Effector CD4-positive, alpha-beta T cell (primary cell): ENCODE results near the gene SPIB.
"Not testable (repeated sequence)": the region's sequence is repeated elsewhere in the genome, so short reads cannot be mapped to it uniquely, and the experiment has no call there.

Experiments used
- DNase-seq: peaks from one replicate; pipeline ENCODE4 v3.0.0-alpha.2; 2020

The SPIB gene

DNA sequence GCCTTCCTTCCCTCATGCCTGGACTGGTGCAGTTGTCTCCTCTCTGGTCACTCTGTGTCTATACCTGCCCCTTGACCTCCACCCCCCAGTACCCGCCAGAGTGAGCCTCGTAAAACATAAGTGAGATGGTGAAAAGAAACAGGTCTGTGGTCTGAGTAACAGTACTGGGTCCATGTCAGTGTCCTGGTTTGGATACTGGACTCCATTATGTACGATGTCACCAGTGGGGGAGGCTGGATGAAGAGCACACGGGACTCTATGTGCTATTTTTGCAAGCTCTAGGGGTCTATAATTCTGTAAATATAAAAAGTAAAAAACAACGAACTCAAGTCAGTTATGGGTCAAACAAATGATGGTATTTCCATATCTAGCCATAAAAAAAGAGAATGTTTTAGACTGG, 28.3 kb downstream of the SPIB start:
- no peak for DNase-seq

DNA sequence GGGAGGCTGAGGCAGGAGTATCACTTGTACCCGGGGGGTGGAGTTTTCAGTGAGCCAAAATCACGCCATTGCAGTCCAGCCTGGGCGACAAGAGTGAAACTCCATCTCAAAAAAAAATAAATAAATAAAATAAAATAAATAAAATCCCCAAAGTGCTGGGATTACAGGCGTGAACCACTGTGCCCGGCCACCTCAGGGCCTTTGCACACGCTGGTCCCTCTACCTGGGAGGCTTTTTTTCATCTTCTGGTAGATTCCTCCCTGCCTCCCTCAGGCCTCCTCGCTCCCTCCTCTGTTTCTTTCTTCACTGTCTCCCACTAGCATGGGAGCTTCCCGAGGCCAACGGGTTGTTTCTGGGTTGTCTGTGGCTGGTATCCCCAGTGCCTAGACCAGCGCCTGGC, 29.0 kb downstream of the SPIB start:
- DNase-seq = no peak

DNA sequence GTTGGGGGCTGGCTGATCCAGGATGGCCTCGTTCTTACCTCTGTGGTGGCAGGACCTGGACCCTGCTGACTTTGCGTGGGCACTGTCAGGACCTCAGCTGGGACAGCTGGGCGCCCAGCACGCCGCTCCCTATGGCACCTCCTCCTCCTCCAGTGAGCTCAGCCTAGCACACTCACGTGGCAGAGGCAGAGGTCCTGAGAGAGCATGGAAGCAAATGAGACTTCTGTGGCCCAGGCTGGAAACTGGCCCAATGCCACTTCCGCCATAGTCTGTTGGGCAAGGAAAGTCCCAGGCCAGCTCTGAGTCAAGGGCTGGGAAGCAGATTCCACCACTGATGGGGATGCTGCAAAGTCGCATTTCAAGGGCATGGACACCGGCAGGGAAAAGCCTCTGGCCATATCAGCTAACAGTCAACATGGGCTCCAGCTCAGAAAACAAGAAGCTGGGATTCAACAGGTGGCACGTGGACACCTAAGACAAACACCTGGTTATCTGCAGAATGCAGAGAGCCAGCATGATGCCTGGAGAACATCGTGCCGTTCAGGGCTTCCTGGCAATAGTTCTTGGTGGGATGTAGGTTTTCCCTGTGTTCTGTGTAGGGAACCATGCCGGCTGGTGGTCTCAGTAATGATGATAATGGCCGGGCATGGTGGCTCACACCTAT, 30.6 kb downstream of the SPIB start:
- DNase-seq = no peak

DNA sequence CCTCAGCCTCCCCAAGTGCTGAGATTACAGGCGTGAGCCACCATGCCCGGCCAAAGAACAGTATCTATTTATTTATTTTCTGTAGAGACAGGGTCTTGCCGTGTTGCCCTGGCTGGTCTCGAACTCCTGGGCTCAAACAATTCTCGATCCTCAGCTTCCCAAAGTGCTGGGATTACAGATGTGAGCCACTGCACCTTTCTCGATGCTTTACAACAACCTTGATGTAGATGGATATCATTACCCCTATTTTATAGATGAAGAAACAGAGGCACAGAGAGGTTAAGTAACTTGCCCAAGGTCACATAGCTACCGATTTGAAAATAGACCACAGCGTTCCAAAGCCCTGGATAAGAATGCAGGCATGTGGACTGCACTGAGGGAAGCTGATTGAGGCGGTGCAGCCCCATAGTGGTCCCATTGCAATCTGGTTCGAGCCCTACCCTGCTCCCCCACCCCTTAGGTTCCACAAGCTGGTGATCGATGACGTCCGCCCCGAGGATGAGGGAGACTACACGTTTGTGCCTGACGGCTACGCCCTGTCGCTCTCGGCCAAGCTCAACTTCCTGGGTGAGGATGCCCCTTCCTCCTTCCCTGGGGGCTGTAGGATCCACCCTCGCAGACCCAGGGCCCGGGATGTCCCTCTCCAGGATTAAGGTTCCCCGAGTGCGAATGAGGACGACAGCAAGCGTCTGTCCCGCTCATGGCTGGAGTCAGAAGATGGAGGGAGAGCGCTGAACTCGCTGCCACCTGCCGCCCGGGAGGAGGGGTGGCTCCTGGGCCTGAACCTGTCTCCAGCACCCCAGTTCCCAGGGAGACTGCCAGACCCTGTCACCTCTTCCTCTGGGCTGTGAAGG, 31.9 kb downstream of the SPIB start:
- no peak for DNase-seq

DNA sequence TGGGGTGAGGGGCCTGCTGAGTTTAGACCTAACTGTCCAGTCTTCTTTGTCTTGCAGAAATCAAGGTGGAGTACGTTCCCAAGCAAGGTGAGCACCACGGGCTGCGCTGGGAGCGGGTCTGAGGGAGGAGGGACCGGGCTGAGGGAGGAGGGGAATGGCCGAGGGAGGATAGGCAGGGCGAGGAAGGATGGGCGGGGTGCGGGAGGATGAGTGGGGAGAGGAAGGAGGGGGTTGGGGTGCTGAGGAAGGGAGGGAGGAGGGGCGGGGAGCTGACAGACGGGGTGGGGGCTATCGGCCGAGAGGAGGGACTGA, 32.4 kb downstream of the SPIB start:
- no peak for DNase-seq

DNA sequence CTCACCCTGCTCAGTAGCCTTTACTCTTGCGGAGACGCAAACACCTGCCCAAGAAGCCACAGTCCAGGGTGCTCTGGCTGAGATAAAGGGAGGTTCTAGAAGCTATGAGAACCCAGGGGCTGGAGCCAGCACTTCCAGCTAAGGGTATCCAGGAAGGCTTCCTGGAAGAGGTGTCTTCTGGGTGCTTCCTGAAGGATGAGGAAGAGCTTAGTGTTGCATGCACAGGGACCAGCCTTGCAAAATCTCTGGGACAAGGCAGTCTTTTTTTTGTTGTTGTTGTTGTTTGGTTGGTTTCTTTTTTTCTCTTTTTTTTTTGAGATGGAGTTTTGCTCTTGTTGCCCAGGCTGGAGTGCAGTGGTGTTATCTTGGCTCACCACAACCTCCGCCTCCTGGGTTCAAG, 34.5 kb downstream of the SPIB start:
- DNase-seq = no peak

DNA sequence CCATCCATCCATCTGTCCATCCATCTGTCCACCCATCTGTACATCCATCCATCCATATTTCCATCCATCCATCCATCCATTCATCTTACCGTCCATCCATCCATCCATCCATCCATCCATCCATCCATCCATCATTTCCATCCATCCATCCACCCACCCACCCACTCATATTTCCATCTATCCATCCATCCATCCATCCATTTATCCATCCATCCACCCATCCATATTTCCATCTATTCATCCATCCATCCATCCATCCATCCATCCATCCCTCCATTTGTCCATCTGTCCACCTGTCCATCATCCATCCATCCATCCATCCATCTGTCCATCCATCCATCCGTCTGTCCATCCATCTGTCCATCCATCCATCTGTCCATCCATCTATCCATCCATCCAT, 37.3 kb downstream of the SPIB start:
- DNase-seq = no peak

DNA sequence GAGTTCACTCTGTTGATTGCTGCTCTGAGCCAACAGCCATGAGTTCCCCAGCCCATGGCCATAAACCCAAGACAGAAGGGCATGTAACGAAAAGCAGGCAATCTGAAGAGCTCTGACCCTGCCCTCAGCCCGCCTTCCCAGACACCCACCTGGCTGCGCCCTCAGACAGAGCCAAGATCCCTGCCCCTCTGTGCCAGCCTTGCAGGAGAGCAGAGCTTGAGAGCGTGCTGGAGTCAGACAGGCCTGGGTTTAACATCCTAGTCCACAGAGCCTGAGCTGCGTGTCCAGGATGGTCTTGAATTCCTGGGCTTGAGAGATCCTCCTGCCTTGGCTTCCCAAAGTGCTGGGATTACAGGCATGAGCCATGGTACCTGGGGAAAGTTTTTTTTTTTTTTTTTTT, 38.6 kb downstream of the SPIB start:
- DNase-seq = no peak

DNA sequence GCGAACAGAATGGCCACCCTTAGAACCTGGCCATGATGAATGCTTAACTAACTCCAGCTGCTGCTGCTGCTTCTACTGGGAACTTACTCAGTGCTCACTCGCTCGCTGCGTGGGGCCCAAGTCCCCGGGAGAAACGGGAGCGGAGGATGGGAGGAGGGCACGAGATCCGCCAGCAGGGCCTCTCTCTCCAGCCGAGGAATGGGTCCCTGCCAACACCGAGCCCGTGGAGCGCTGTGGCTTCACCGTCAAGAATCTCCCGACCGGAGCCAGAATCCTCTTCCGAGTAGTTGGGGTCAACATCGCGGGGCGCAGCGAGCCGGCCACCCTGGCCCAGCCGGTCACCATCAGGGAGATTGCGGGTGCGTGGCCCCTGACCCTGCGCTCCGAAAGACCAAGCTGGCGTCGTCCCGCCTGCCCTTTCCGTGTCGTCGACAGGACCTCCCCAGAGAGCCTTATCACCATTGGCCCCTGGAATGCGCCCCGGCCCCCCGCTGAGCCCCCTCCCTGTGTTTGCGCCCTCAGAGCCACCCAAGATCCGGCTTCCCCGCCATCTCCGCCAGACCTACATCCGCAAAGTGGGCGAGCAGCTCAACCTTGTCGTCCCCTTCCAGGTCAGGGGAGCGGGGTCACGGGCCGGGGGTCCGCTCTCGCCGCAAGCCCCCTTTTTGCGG, 39.8 kb downstream of the SPIB start:
- DNase-seq = no peak

DNA sequence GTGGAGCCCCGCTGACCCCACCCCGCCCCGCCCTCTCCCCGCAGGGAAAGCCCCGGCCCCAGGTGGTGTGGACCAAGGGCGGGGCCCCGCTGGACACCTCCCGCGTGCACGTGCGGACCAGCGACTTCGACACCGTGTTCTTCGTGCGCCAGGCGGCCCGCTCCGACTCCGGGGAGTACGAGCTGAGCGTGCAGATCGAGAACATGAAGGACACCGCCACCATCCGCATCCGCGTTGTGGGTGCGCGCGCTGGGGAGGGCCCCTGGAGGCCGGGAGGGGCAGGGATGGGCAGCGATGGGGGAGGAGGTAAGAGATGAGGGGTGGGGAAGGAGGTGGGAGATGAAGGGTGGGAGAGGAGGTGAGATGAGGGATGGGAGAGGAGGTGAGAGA, 40.3 kb downstream of the SPIB start:
- no peak for DNase-seq

DNA sequence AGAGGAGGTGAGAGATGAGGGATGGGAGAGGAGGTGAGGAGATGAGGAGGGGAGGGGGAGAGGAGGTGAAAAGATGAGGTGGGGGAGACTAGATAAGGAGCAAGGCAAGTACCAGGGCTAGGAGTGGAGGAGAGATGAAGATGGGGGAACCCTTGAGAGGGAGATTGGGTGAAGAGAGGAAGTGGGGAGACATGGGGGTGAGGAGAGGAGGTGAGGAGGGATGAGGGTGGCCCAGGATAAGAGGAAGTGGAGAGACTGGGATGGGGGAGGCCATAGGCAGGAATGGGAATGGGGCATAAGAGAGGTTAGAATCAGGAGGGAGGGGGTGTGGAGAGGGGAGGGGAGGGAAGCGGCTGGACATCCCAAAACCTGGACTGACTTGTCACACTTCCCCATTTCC, 40.9 kb downstream of the SPIB start:
- DNase-seq = no peak

DNA sequence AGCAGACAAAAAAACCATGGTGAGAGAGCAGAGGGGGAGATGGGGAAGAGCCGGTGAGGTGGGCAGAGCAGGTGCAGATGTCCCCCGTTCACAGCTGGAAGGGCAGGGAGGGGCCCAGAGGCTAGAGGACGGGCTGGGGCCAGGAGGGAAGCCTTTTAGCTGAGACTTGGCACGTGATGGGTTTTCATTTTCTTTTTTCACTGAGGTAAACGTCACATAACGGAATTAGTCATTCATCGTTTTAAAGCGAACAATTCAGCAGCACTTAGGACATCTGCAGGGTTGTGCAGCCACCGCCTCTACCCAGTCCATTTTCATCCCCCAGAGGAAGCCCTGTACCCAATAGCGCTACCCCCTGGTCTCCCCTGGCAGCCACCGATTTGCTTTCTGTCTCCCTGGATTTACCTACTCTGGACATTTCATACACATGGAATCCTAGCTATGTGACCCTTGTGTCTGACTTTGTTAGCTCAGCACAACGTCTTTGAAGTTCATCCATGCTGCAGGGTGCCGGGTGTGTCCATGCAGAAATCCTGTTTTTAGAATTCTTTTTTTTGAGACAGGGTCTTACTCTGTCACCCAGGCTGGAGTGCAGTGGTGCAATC, 41.5 kb downstream of the SPIB start:
- DNase-seq = no peak

DNA sequence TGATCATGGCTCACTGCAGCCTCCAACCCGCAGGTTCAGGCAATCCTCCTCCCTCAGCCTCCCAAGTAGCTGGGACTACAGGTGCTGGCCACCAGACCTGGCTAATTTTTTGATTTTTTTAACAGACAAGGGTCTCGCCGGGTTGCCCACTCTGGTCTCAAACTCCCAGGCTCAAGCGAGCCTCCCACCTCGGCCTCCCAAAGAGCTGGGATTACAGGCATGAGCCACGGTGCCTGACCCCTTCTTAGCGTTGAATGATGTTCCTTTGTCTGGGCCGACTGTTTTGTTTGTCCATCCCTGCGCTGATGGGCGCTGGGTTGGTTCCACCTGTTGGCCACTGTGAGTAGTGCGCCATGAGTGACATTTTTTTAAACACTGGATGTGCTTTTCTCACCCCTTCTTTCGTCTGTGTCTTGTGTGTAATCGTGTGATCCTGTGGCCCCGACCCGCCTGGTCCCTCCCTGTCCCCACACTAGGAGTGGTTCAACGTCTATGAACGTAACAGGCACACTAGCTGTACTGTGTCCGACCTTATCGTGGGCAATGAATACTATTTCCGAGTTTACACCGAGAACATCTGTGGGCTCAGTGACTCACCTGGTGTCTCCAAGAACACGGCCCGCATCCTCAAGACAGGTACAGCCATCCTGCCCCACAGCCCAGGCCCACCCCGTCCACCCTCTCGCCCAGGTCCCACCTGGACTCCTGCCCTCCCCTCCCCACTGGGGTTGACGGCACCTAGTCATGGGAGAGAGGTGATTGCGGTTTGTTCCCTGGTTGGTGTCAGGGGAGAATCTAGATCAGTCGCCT, 42.5 kb downstream of the SPIB start:
- DNase-seq = peak; percentile 30

DNA sequence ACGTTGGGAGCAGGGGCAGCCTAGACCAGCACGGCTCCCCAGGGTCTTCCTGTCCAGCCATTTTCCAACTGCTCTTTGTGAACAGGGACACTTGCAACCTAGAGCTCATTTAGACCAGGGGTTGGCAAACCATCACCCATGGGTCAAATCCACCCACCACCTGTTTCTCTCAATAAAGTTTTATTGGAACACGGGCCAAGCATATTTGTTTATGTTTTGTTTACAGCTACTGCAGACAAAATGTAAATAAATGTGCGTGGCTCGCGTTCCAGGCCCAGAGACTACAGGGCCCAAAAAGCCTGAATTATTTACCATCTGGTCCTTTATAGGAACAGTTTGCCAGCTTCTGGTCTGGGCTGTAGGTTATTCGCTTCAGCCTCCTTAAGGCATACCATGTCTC, 44.2 kb downstream of the SPIB start:
- DNase-seq = no peak

DNA sequence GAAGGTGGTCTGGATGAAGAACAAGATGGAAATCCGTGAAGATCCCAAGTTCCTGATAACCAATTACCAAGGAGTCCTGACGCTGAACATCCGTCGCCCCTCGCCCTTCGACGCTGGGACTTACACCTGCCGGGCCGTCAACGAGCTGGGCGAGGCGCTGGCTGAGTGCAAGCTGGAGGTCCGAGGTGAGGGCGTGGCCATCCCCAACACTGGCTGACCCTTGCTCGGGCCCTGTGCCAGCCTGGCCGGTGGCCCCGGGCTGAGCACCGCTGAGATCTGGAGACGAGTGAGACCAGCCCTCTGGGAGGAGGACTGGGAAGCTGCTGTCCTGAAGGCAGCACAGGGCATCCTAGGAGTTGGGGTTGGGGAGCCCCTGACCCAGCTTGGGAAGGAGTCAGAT, 45.6 kb downstream of the SPIB start:
- no peak for DNase-seq

DNA sequence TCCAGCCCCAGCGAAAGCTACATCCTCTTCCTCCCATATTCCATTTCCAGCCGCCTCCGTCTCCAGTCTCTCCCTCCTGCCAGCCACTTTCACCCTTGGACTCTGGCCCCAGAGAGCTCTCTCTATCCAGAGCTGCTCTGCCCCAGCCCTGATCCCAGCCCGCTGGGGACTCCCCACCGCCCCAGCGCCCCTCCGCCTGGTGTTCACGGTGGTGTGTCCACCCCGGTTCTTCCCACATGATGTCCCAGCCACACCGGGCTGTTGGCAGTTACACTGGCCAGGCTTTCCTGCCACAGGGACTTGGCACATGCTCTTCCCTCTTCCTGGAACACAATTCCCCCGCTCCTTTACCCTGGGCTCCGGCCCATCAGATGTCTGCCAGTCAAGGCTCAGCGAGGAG, 46.3 kb downstream of the SPIB start:
- no peak for DNase-seq

DNA sequence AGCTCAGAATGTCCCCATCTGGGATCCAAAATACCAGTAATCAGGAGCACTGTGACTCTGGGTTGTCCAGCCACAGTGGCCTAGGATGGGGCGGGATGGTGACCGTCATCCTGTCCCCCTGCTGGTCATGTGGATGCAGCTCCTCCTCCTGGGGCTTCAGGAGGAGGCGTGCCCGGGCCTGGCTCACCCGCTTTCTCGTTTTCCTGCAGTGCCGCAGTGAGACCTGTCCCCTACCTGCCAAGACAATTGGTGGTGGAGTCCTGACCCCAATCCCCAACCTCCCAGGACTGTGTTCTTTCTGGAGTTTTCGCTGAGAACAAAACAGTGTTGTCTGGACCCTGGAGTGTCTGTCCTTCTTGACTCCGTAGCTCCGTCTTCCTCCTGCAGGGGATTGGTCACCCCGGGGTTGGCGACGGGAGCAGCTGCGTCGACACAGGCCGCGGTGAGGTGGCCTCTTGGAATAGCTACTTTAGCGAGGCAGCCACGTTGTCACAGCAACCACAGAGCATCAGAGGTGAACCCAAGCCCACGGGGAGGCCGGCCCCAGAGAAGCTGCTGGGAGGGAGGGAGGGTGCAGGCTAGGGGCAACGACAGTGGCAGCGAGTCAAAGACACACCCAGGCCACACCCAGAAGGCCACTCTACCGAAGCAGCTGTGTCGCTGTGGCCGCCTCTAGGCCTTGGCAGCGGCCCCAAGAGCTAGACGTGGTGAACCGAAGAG, 47.4 kb downstream of the SPIB start:
- DNase-seq = no peak

DNA sequence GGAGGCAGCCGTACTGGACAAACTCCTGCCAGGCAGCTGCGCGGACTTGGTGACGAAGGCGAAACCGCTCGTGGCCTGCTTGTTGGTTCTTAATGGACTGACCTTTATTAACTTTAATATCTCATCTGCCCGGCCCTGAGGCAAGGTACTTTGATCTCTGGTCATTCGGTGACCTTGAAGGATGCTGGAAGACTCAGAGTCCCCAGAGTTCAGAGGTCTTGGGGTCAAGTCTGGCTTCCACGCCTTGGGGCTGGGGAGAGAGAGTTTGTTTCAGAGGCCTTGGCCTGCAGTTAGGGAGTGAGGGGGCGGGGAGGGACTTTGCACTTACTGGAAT, 47.9 kb downstream of the SPIB start:
- no peak for DNase-seq

DNA sequence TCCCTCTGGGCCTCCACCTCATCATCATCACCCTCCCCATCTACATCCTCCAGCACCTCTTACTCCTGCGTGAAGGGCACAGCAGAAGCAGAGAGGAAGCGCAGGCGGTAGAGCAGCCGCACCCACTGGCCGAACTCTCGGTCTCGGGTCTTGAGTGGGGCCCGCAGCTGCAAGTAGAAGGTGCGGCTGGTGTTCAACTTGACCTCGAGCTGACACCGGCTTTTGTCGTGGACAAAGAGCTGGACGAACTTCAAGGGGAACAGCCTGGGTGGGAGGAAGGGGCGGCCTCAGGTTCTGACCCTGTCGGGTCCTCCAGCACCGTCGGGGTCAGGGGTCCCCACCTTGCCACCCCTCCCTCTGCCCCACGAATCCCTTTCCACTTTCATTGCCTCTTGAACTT, 48.8 kb downstream of the SPIB start:
- DNase-seq = no peak

DNA sequence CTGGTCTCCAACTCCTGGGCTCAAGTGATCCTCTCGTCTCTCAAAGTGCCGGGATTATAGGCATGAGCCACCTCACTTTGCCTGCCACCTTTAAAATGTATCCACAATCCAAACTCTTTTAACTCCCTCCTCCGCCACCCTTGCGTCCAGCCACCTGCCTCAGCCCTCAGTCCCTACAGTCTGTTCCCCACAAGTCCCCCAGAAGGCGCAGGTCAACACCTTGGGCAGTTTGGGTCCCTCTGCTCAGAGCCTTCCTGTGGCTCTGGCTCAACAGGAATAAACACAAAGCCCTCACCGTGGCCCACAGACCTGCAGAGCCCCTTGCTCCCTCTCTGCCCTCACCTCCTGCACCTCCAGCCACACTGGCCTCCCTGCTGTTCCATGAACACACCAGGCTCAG, 50.1 kb downstream of the SPIB start:
- no peak for DNase-seq

DNA sequence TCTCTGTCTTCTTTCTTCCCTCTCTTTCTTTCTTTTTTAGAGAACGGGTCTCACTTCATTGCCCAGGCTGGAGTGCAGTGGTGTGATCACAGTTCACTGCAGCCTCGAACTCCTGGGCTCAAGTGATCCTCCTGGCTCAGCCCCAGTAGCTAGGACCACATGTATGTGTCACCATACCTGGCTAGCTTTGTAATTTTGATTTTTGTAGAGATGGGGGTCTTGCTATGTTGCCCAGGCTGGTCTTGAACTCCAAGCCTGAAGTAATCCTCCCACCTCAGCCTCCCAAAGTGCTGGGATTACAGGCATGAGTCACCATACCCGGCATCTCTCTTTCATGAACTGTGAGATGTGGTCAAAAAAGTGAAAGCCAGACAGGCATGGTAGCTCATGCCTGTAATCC, 54.6 kb downstream of the SPIB start:
- DNase-seq = not testable (repeated sequence)

DNA sequence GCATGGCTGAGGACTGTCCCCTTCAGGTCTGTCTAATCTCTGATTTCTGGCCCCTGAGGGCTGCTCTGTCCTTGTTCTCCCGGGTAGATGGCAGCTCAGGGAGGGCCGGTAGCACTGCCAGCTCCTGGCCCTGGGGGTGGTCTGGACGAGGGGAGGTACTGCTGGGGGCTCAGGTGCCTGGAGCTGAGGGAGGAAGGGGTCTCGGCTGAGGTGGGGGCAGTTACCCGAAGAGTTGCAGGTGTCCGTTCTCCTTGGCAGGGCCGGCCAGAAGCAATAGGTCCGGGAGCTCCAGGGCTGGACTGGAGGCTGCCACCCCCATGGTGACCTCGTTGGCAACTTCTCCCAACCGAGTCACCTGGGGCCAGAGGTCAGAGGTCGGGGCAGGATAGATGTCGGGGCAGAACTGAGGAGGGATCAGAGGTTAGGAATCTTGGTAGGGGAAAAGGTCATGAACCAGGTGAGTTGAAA, 56.4 kb downstream of the SPIB start:
- no peak for DNase-seq
